WTC11 (cell line): ENCODE data around the gene VPS4B.

Experiments used
- ATF2 ChIP-seq: sonication (generic); formaldehyde crosslinking; IDR thresholded peaks from 2 replicates; pipeline ENCODE4 v1.8.1; 2022; ENCODE audit warnings: low read depth, missing genetic modification reagents, borderline replicate concordance
- CBFB ChIP-seq: sonication (generic); formaldehyde crosslinking; IDR thresholded peaks from 2 replicates; pipeline ENCODE4 v1.8.1; 2022; ENCODE audit warnings: mild to moderate bottlenecking, low read depth, missing genetic modification reagents
- CTCF ChIP-seq: fragments of 200-600 bp; IDR thresholded peaks from 2 replicates; pipeline ENCODE4 v1.8.0; 2022; ENCODE audit warnings: antibody characterized with exemption
- ELF4 ChIP-seq: sonication (generic); formaldehyde crosslinking; IDR thresholded peaks from 2 replicates; pipeline ENCODE4 v1.8.1; 2022; ENCODE audit warnings: low read depth, mild to moderate bottlenecking, moderate library complexity, missing genetic modification reagents
- GRHL2 ChIP-seq: fragments of 250-450 bp; sonication (Bioruptor Pico); IDR thresholded peaks from 2 replicates; pipeline ENCODE4 v1.8.0; 2022; ENCODE audit warnings: mild to moderate bottlenecking, moderate library complexity; ENCODE audit not compliant: insufficient replicate concordance, severe bottlenecking
- NFE2L1 ChIP-seq: sonication (generic); formaldehyde crosslinking; IDR thresholded peaks from 2 replicates; pipeline ENCODE4 v1.8.1; 2023; ENCODE audit warnings: missing genetic modification reagents
- TP53 ChIP-seq: sonication (generic); formaldehyde crosslinking; IDR thresholded peaks from 2 replicates; pipeline ENCODE4 v1.8.1; 2023; ENCODE audit warnings: mild to moderate bottlenecking, missing genetic modification reagents
- USF2 ChIP-seq: sonication (generic); formaldehyde crosslinking; IDR thresholded peaks from 2 replicates; pipeline ENCODE4 v1.8.1; 2023; ENCODE audit warnings: mild to moderate bottlenecking, missing genetic modification reagents, moderate library complexity
- ZBTB43 ChIP-seq: sonication (generic); formaldehyde crosslinking; IDR thresholded peaks from 2 replicates; pipeline ENCODE4 v1.8.1; 2023; ENCODE audit warnings: mild to moderate bottlenecking, missing genetic modification reagents

GRCh38 chr18:63373161-63373560 is 49.1 kb downstream of the VPS4B start:
- TF ChIP-seq CTCF (no peak), TP53 (no peak), NFE2L1 (CRISPR knock-in tag) (no peak), USF2 (CRISPR knock-in tag) (no peak), ATF2 (no peak), ELF4 (no peak), CBFB (CRISPR knock-in tag) (no peak), ZBTB43 (no peak), GRHL2 (no peak)
